ENCODE data around the gene TDRD6. TPM values are rescaled to one million over a fixed set of nuclear protein-coding genes. Genes with fewer than 3 reads are reported as not detected.

Gene TDRD6
- total RNA-seq, 1 experiment from 2014 or later = 0.07 TPM

DNA sequence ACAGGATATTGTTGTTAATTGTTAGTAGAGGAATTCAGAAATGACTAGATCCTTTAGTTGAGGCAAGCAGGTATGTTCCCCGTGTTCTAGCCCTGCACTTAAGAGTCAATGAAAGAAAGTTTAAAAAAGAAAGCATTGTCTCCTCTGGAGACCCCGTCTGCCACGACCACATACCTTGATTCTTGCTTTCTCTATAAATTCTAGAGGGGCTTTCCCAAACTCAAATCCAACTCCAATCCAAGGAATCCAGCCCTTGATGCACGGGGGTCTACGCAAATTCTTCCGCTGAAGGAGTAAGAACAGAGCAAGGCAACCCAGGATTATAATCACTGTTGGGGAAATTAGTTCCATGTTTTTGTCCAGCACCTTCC is 35.5 kb upstream of the TDRD6 start:
- no peaks in the 10 kb centered on the region for H3K36me3 ChIP-seq (ENCODE audit: low read depth, low read length)
- no peaks in the 10 kb centered on the region for H3F3A ChIP-seq (ENCODE audit: low read length, unreplicated experiment)
- TF ChIP-seq, protein P1, sequence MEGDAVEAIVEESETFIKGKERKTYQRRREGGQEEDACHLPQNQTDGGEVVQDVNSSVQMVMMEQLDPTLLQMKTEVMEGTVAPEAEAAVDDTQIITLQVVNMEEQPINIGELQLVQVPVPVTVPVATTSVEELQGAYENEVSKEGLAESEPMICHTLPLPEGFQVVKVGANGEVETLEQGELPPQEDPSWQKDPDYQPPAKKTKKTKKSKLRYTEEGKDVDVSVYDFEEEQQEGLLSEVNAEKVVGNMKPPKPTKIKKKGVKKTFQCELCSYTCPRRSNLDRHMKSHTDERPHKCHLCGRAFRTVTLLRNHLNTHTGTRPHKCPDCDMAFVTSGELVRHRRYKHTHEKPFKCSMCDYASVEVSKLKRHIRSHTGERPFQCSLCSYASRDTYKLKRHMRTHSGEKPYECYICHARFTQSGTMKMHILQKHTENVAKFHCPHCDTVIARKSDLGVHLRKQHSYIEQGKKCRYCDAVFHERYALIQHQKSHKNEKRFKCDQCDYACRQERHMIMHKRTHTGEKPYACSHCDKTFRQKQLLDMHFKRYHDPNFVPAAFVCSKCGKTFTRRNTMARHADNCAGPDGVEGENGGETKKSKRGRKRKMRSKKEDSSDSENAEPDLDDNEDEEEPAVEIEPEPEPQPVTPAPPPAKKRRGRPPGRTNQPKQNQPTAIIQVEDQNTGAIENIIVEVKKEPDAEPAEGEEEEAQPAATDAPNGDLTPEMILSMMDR (conservative IDR thresholded peaks at IDR 0.05; ENCODE audit: low read depth, low read length) = no peak
- no peaks in the 10 kb centered on the region for H3K27me3 ChIP-seq (ENCODE audit: low read length)
- no peaks in the 10 kb centered on the region for H4K20me1 ChIP-seq (ENCODE audit: low read length)
- H3K27ac ChIP-seq (ENCODE audit: low read length) = no peak overlapping the region
- H2AFZ ChIP-seq (ENCODE audit: low read length) = peak overlapping the region; percentile 95
- H3K9ac ChIP-seq (ENCODE audit: low read length) = peak overlapping the region; percentile 45
- H3K79me2 ChIP-seq (ENCODE audit: low read length) = no peaks in the 10 kb centered on the region
- peak overlapping the region; percentile 89 for H3K4me2 ChIP-seq (ENCODE audit: low read length)
- no peaks in the 10 kb centered on the region for H3K9me2 ChIP-seq (replicated peaks; ENCODE audit: low read length)
- TSS peak; percentile 79 for BruUV-seq (replicated peaks)
- intact Hi-C loops (cut with micrococcal nuclease) = loop anchor here (2.0 to 5.0 kb wide), 3 partner anchors 80 to 970 kb away; no protein-coding TSS in a partner anchor
- peak overlapping the region; percentile 91 for H3K4me3 ChIP-seq (ENCODE audit: low read length)
- H3K9me3 ChIP-seq (ENCODE audit: low read length) = no peaks in the 10 kb centered on the region
- peaks cover 27% of the 10 kb centered on the region for H3K4me1 ChIP-seq (ENCODE audit: insufficient read depth, low read length)
- ATAC-seq = peak; percentile 27
- ChIA-PET CTCF (interaction anchor here (0.6 kb wide), 1 partner anchor 66 kb away, joined by 3 read pairs; no protein-coding TSS in a partner anchor), POLR2A (ENCODE audit: unreplicated experiment) (no interaction called here)
- peak; percentile 9 for DNase-seq

DNA sequence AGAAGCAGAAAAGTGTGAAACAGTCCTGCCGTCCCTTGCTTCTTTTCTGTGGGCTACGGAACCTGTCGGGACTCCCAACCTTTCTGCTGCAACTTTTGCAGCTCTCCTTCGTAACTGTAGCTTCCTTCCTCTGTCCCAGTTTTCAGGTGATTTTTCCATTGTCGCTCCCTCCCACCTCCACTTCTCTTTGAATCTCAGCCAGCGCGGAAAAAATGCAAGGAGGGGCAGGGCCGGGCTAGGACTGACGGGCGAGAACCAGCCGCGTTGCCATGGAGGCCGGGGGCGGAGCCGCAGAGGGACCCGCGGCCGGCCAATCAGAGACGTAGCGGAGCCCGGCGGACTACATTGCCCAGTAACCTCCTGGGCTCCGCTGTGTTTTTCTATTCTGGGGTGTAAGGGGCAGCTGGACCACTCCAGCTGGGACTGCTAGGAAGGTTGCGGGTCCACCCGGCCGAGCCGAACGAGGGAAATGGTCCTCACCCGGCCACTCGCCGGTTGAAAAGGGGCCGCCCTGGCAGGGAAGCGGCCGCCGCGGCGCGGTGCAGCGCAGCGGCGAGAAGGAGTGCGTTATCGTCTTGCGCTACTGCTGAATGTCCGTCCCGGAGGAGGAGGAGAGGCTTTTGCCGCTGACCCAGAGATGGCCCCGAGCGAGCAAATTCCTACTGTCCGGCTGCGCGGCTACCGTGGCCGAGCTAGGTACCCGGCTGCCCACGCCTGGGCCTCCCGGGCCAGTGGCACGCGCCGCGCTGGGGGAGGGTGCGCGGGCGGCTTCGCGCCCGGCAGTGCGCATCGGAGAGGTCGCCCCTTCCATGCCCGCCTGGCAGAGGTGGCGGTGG is 34.9 kb upstream of the TDRD6 start, which contains the start of the genes CYP39A1 and SLC25A27:
CYP39A1 (minus strand) TSS at position 216 of the 836 bp plus-strand sequence. CDS start 236 bp downstream, outside the sequence.
SLC25A27 (plus strand) TSS at position 373 of the 836 bp plus-strand sequence; CDS start at position 591, 218 bp downstream.
- intact Hi-C loops (cut with micrococcal nuclease) = loop anchor here (2.0 to 5.0 kb wide), 3 partner anchors 79 to 969 kb away; no protein-coding TSS in a partner anchor
- no peaks in the 10 kb centered on the region for H3K27me3 ChIP-seq (ENCODE audit: low read length)
- ChIA-PET CTCF (interaction anchor here (0.6 kb wide), 1 partner anchor 66 kb away, joined by 3 read pairs; no protein-coding TSS in a partner anchor), POLR2A (ENCODE audit: unreplicated experiment) (no interaction called here)
- TF ChIP-seq EZH2phosphoT487 (IDR thresholded peaks at IDR 0.05; ENCODE audit: borderline replicate concordance, low read length) = no peak
- TF ChIP-seq, protein P1 (conservative IDR thresholded peaks at IDR 0.05; ENCODE audit: low read depth, low read length) = no peak
- TF ChIP-seq EZH2 (IDR thresholded peaks at IDR 0.05; ENCODE audit: low read length, unreplicated experiment) = no peak
- H2AFZ ChIP-seq (ENCODE audit: low read length) = peak within 1 kb of the TSS; percentile 95
- peak within 1 kb of the TSS; percentile 91 for H3K4me3 ChIP-seq (ENCODE audit: low read length)
- no peaks in the 10 kb centered on the region for H3K9me2 ChIP-seq (replicated peaks; ENCODE audit: low read length)
- peak within 1 kb of the TSS; percentile 89 for H3K4me2 ChIP-seq (ENCODE audit: low read length)
- peak within 1 kb of the TSS; percentile 45 for H3K9ac ChIP-seq (ENCODE audit: low read length)
- no peaks in the 10 kb centered on the region for H3F3A ChIP-seq (ENCODE audit: low read length, unreplicated experiment)
- no peaks in the 10 kb centered on the region for H3K36me3 ChIP-seq (ENCODE audit: low read depth, low read length)
- ATAC-seq (peak; percentile 97), DNase-seq (peak; percentile 96)
- H3K9me3 ChIP-seq (ENCODE audit: low read length) = no peaks in the 10 kb centered on the region
- H3K79me2 ChIP-seq (ENCODE audit: low read length) = no peaks in the 10 kb centered on the region
- no peak within 1 kb of the TSS for H3K27ac ChIP-seq (ENCODE audit: low read length)
- no peaks in the 10 kb centered on the region for H4K20me1 ChIP-seq (ENCODE audit: low read length)
- peaks cover 27% of the 10 kb centered on the region for H3K4me1 ChIP-seq (ENCODE audit: insufficient read depth, low read length)
- no TSS peak for BruUV-seq (replicated peaks)

Measured in PC-3 (cell line).